ENCODE results near the gene TBX2. TPM values are rescaled to one million over a fixed set of nuclear protein-coding genes. Genes with fewer than 3 reads are reported as not detected.

TBX2 gene
- total RNA-seq, 1 donor from 2014 or later, result 8.6 TPM

DNA sequence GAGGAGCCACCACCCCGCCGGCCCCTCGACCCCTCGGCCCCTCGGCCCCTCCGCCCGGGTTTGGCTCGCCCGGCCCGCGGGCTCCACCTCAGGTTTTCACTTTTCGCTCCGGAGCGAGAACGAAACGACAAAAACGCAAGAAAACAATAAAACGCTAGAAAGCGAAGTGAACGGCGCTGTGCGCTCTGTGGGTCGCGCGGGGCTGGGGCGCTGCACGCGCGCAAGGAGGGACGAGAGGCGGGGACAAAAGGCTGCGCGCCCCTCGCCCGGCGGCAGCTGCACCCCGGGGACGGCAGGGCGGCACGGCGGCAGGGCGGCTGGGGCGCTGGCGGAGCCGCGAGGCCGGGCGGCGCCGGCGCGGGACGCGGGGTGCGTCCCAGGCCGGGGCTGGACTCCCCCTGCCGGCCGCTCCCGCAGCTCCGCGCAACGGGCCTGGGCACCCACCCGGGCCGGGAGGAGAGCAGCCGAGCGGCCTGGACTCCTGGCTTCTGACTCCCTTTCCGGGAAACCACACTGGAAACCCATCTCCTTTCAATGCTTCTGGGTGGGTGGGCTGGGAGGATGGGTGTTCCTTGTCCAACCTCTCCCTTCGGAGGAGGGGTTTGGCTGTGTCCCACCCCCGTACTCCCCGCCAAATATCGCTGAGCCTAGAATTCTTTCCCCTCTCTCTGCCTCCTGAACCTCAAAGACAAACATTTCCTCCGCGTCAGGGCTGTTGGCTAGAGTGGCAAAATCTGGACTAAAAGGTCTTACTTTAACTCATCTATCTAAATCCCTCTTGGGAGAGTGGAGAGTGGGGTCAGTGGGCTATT, 9.9 kb downstream of the TBX2 start:
- no peaks in the 10 kb centered on the region for H3K9me3 Mint-ChIP-seq (ENCODE audit: low read depth)
- H3K27ac Mint-ChIP-seq (ENCODE audit: unreplicated experiment), result peak overlapping the region; percentile 32
- peak overlapping the region; percentile 68 for H3K4me3 Mint-ChIP-seq (ENCODE audit: unreplicated experiment)
- peak; percentile 72 for DNase-seq (ENCODE audit: low spot score)
- no peaks in the 10 kb centered on the region for H3K27me3 Mint-ChIP-seq (ENCODE audit: low read depth)
- peaks cover 16% of the 10 kb centered on the region for H3K4me1 Mint-ChIP-seq (ENCODE audit: low read depth)
- TF ChIP-seq, protein P1, sequence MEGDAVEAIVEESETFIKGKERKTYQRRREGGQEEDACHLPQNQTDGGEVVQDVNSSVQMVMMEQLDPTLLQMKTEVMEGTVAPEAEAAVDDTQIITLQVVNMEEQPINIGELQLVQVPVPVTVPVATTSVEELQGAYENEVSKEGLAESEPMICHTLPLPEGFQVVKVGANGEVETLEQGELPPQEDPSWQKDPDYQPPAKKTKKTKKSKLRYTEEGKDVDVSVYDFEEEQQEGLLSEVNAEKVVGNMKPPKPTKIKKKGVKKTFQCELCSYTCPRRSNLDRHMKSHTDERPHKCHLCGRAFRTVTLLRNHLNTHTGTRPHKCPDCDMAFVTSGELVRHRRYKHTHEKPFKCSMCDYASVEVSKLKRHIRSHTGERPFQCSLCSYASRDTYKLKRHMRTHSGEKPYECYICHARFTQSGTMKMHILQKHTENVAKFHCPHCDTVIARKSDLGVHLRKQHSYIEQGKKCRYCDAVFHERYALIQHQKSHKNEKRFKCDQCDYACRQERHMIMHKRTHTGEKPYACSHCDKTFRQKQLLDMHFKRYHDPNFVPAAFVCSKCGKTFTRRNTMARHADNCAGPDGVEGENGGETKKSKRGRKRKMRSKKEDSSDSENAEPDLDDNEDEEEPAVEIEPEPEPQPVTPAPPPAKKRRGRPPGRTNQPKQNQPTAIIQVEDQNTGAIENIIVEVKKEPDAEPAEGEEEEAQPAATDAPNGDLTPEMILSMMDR (IDR thresholded peaks at IDR 0.05), result peak; percentile 72
- H3K36me3 Mint-ChIP-seq (ENCODE audit: low read depth), result no peaks in the 10 kb centered on the region

DNA sequence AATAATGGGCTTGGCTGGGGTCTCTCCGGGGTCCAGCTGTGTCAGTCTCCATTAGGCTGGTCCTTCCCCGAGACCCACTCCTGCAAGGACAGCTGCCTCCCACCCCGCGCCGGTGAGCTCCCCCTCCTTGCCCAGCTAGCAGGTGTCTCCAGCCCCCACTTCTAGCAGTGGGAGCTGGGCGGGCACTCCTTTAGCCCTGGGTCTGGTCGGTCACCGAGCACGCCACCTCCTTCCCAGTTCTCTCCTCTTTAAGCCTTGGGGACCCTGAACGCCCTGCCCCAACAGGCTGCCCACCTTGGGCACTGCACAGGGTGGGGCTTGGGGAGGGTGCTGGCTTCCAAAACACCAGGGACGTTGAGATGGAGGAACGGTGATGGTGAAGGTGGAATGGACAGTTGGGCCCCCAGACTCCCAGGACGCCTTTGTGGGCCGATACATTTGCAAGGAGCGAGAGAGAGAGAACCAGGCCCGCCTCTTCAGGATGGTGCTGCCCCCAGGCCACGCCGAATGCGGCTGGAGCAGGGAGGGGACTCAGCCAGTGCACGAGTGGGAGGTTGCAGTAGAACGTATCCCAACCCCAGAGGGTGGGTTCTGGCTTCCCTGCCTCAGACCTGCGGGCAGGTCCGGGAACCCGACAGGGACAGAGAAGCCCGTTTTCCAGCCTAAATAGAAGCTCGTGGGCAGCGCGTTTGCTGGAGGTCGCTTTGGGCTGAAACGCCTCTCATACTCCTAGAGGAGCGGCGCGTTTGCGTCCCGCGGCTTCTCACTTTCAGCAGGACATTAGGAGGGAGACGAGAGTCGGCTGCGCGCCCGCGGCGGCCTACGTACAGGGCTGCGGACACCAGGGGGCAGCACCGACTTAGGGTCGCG, 10.7 kb downstream of the TBX2 start:
- no peaks in the 10 kb centered on the region for H3K36me3 Mint-ChIP-seq (ENCODE audit: low read depth)
- TF ChIP-seq, protein P1 (IDR thresholded peaks at IDR 0.05), result peak; percentile 67
- peak overlapping the region; percentile 56 for H3K4me3 Mint-ChIP-seq (ENCODE audit: unreplicated experiment)
- no peaks in the 10 kb centered on the region for H3K27me3 Mint-ChIP-seq (ENCODE audit: low read depth)
- DNase-seq (ENCODE audit: low spot score), result peak; percentile 81
- H3K27ac Mint-ChIP-seq (ENCODE audit: unreplicated experiment), result no peak overlapping the region
- peaks cover 16% of the 10 kb centered on the region for H3K4me1 Mint-ChIP-seq (ENCODE audit: low read depth)
- no peaks in the 10 kb centered on the region for H3K9me3 Mint-ChIP-seq (ENCODE audit: low read depth)

DNA sequence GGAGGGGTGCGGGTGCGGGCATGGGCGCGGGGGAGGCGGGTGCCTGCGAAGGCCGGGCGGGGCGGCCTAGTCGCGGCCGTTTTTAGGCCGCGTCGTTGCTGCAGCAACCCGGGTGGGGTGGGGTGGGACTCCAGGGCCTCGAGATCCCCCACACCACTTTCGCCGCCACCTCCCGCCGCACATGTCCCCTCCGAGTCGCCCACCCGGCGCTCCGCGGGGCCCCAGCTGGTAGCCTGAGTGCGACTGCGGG, 11.3 kb downstream of the TBX2 start:
- Mint-ChIP-seq H3K4me3 (ENCODE audit: unreplicated experiment) (no peak overlapping the region), H3K9me3 (ENCODE audit: low read depth) (no peaks in the 10 kb centered on the region), H3K36me3 (ENCODE audit: low read depth) (no peaks in the 10 kb centered on the region), H3K27ac (ENCODE audit: unreplicated experiment) (no peak overlapping the region), H3K27me3 (ENCODE audit: low read depth) (no peaks in the 10 kb centered on the region), H3K4me1 (ENCODE audit: low read depth) (peaks cover 19% of the 10 kb centered on the region)
- DNase-seq (ENCODE audit: low spot score), result peak; percentile 72
- TF ChIP-seq, protein P1 (IDR thresholded peaks at IDR 0.05), result peak; percentile 35

DNA sequence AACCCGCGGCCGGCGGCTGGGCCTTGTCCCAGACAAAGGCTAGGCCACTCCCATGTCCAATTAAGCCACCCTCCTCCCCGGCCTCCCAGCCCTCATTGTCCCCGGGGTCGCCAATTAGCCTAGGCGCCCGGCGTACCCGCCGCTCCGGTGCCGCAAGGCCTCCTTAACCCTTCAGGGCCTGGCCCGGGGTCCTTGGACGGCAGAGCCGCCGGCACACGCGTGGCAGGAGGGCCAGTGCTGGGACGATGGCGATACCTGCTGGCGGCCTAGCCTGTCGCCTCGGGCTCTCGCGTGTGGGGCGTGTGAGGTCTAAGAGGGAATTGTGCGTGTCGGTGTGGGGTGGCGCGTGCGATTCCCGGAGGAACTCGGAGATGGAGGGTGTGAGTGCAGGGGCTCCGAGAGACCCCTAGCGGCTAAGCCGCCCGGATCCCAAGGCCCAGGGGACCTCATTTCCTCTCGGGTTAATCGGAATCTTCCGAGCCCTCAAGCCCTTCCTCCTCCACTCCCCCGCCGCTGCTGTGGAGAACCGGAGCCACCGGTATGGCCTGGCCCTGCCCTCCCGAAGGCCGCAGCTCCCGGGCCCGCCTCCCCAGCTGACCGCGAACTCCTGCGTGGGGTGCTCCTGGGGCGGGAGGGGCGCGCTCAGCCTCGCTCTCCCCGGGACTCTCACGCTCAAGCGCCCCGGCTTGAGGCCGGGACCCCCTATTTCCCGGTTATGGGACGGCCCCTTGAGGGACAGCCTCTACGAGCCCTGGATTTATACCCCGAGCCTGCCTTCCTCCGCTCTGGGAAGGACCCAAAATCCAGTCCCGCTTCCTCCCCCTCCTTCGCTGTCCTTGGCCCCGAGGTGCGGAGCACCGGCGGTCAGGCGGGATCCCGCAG, 11.9 kb downstream of the TBX2 start:
- TF ChIP-seq, protein P1 (IDR thresholded peaks at IDR 0.05), result peak; percentile 1
- Mint-ChIP-seq H3K9me3 (ENCODE audit: low read depth) (no peaks in the 10 kb centered on the region), H3K27ac (ENCODE audit: unreplicated experiment) (peak overlapping the region; percentile 63), H3K36me3 (ENCODE audit: low read depth) (no peaks in the 10 kb centered on the region), H3K27me3 (ENCODE audit: low read depth) (no peaks in the 10 kb centered on the region), H3K4me1 (ENCODE audit: low read depth) (peaks cover 24% of the 10 kb centered on the region), H3K4me3 (ENCODE audit: unreplicated experiment) (peak overlapping the region; percentile 70)
- peak; percentile 87 for DNase-seq (ENCODE audit: low spot score)
